Panc1 (cell line): ENCODE results near the gene P2RY8. TPM values are rescaled to one million over a fixed set of nuclear protein-coding genes. Genes with fewer than 3 reads are reported as not detected.
"Not testable (repeated sequence)": the region's sequence is repeated elsewhere in the genome, so short reads cannot be mapped to it uniquely, and the experiment has no call there.

ENCODE experiments used
- ATAC-seq: fragments of 200-7000 bp; cut with Tn5 transposase; 2 replicates; pipeline ENCODE4 v1.9.1; 2020; ENCODE audit warnings: mild to moderate bottlenecking, moderate library complexity
- BruUV-seq: library from RNA; stranded (reverse); fragments of 400-500 nt; replicated peaks from 2 replicates; lab custom pipeline; 2021; lab: Mats Ljungman, UMichigan
- CTCF ChIA-PET: fragments of 300-600 bp; sonication (Branson Sonifier 250); formaldehyde crosslinking; loops from one replicate; lab custom pipeline; 2022; ENCODE audit warnings: antibody characterized with exemption; lab: Charles Lee
- POLR2A ChIA-PET: fragments of 300-600 bp; sonication (Branson Sonifier 250); formaldehyde crosslinking; loops from one replicate; lab custom pipeline; 2022; ENCODE audit warnings: antibody characterized with exemption; lab: Charles Lee
- DNase-seq: peaks from one replicate; pipeline ENCODE4 v3.0.0-alpha.2; 2010; ENCODE audit warnings: low read depth, low spot score
- H3K27ac ChIP-seq: 2 replicates; pipeline ENCODE4 v1.5.1; 2011; ENCODE audit warnings: mild to moderate bottlenecking, low read length, inconsistent platforms
- H3K27me3 ChIP-seq: fragments of 200-500 bp; sonication (Bioruptor generic); 2 replicates; pipeline ENCODE4 v1.6.0; 2014; ENCODE audit warnings: low read length, inconsistent platforms; ENCODE audit not compliant: control insufficient read depth, insufficient read depth
- H3K36me3 ChIP-seq: fragments of 200-500 bp; sonication (Bioruptor generic); 2 replicates; pipeline ENCODE4 v1.5.1; 2014; ENCODE audit warnings: inconsistent platforms, mild to moderate bottlenecking, low read length, moderate library complexity; ENCODE audit not compliant: control insufficient read depth, insufficient read depth
- H3K4me1 ChIP-seq: 2 replicates; pipeline ENCODE4 v1.5.1; 2011; ENCODE audit warnings: inconsistent platforms, mild to moderate bottlenecking, low read length, moderate library complexity; ENCODE audit not compliant: control insufficient read depth, insufficient read depth
- H3K4me3 ChIP-seq, 2 experiments: 2 replicates each; pipeline ENCODE4 v1.5.1; 2011 to 2012; ENCODE audit warnings: low read depth in 2 of 2, low read length in 2 of 2, mild to moderate bottlenecking in 2 of 2, inconsistent platforms in 1 of 2, moderate library complexity in 1 of 2
- H3K9me3 ChIP-seq: fragments of 200-500 bp; sonication (Bioruptor generic); 2 replicates; pipeline ENCODE4 v1.5.1; 2014; ENCODE audit warnings: low read depth, mild to moderate bottlenecking, inconsistent platforms, low read length, moderate library complexity; ENCODE audit not compliant: control insufficient read depth, insufficient read depth
- CTCF ChIP-seq: fragments of 450-650 bp; IDR thresholded peaks from 2 replicates; pipeline ENCODE4 v1.5.1; 2017; ENCODE audit warnings: mild to moderate bottlenecking
- POLR2AphosphoS5 ChIP-seq: IDR thresholded peaks from 2 replicates; pipeline ENCODE4 v1.6.1; 2012; ENCODE audit warnings: mild to moderate bottlenecking, low read depth, low read length, moderate library complexity
- REST ChIP-seq, 2 experiments: IDR thresholded peaks; 2 replicates each; pipeline ENCODE4 v1.6.1; 2011 to 2012; ENCODE audit warnings: low read depth in 2 of 2, control low read depth in 1 of 2, low read length in 1 of 2, mild to moderate bottlenecking in 1 of 2, moderate library complexity in 1 of 2; ENCODE audit not compliant: insufficient read depth in 1 of 2
- SIN3A ChIP-seq: IDR thresholded peaks from 2 replicates; pipeline ENCODE4 v1.6.1; 2012; ENCODE audit warnings: low read depth, mild to moderate bottlenecking, low read length, moderate library complexity, borderline replicate concordance; ENCODE audit not compliant: insufficient read depth
- TCF7L2 ChIP-seq: IDR thresholded peaks from 2 replicates; pipeline ENCODE4 v1.6.1; 2011; ENCODE audit warnings: mild to moderate bottlenecking, low read depth, low read length, inconsistent platforms
- in situ Hi-C: cut with HindIII; loops from 2 replicates; pipeline ENCODE4 v1.10.0; 2016; ENCODE audit warnings: low sequenced_read_pairs, low pct_unique_long_range_greater_than_20kb
- intact Hi-C: fragments of 100-400 bp; cut with micrococcal nuclease; formaldehyde crosslinking; loops from one replicate; pipeline ENCODE4 v1.10.0; 2022; ENCODE audit not compliant: unreplicated experiment
- total RNA-seq: library from RNA; stranded (reverse); gene quantifications from one replicate; pipeline ENCODE4 v1.2.1, GENCODE V29; 2021; ENCODE audit not compliant: unreplicated experiment

The P2RY8 gene
- total RNA-seq, 1 experiment from 2014 or later: 0.18 TPM

- in situ Hi-C loops: no loop called here
- TF ChIP-seq SIN3A (no peak), CTCF (no peak), POLR2AphosphoS5 (no peak), REST (IDR thresholded peaks at IDR 0.05; ENCODE audit: insufficient read depth in 1 of 2, low read depth in 2 of 2, low read length in 1 of 2) (no peak), TCF7L2 (no peak)
- intact Hi-C loops: no loop called here
- CTCF ChIA-PET: no interaction called here
- H3K4me3 ChIP-seq: no peak overlapping the region
- H3K36me3 ChIP-seq: no peaks in the 10 kb centered on the region
- BruUV-seq: no TSS peak
- no peaks in the 10 kb centered on the region for H3K9me3 ChIP-seq
- DNase-seq (no peak), ATAC-seq (no peak)
- no peaks in the 10 kb centered on the region for H3K27me3 ChIP-seq
- H3K4me1 ChIP-seq: no peaks in the 10 kb centered on the region
- POLR2A ChIA-PET: no interaction called here
- H3K27ac ChIP-seq: no peak overlapping the region
Observed at GRCh38 chrX:1576201-1576992, 39.4 kb upstream of the P2RY8 start.

DNA sequence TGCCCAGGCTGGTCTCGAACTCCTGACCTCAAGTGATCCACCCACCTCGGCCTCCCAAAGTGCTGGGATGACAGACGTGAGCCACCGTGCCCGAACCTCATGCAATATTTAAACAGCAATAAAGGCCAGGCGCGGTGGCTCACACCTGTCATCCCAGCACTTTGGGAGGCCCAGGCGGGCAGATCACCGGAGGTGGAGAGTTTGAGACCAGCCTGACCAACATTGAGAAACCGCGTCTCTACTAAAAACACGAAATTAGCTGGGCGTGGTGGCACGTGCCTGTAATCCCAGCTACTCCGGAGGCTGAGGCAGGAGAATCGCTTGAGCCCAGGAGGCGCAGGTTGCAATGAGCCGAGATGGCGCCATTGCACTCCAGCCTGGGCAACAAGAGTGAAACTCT lies 37.2 kb upstream of the P2RY8 start:
- POLR2A ChIA-PET, in situ Hi-C loops, DNase-seq, intact Hi-C loops, H3K27ac ChIP-seq, ATAC-seq, BruUV-seq, H3K4me1 ChIP-seq, H3K27me3 ChIP-seq, H3K9me3 ChIP-seq, CTCF ChIA-PET, H3K4me3 ChIP-seq, H3K36me3 ChIP-seq: not testable (repeated sequence)
